IPS-18a (cell line): Measurements from ENCODE around the gene SORBS2.

Experiments
- H3K27ac ChIP-seq: one replicate; pipeline ENCODE4 v1.5.1; 2013; ENCODE audit warnings: low read length
- H3K27me3 ChIP-seq: one replicate; pipeline ENCODE4 v1.6.1; 2013; ENCODE audit warnings: mild to moderate bottlenecking, low read length; ENCODE audit not compliant: control insufficient read depth, insufficient read depth
- H3K36me3 ChIP-seq: one replicate; pipeline ENCODE4 v1.6.1; 2013; ENCODE audit warnings: low read depth, low read length; ENCODE audit not compliant: control insufficient read depth
- H3K4me1 ChIP-seq: one replicate; pipeline ENCODE4 v1.6.1; 2013; ENCODE audit warnings: low read depth, low read length; ENCODE audit not compliant: control insufficient read depth
- H3K4me3 ChIP-seq: one replicate; pipeline ENCODE4 v1.5.1; 2013; ENCODE audit warnings: low read length
- H3K9ac ChIP-seq: one replicate; pipeline ENCODE4 v1.6.1; 2013; ENCODE audit warnings: mild to moderate bottlenecking, low read length, moderate library complexity
- H3K9me3 ChIP-seq: one replicate; pipeline ENCODE4 v1.6.1; 2013; ENCODE audit warnings: low read depth, low read length; ENCODE audit not compliant: control insufficient read depth

SORBS2 gene

GRCh38 chr4:185677637-185678314 lies 134.2 kb downstream of the SORBS2 start:
- no peaks in the 10 kb centered on the region for H3K27me3 ChIP-seq
- no peak overlapping the region for H3K27ac ChIP-seq
- no peaks in the 10 kb centered on the region for H3K36me3 ChIP-seq
- no peaks in the 10 kb centered on the region for H3K4me1 ChIP-seq
- no peak overlapping the region for H3K4me3 ChIP-seq
- no peaks in the 10 kb centered on the region for H3K9me3 ChIP-seq
- no peak overlapping the region for H3K9ac ChIP-seq

GRCh38 chr4:185672618-185673017 lies 139.4 kb downstream of the SORBS2 start:
- Histone ChIP-seq H3K4me3 (no peak overlapping the region), H3K27me3 (no peaks in the 10 kb centered on the region), H3K4me1 (no peaks in the 10 kb centered on the region), H3K36me3 (no peaks in the 10 kb centered on the region), H3K9ac (no peak overlapping the region), H3K27ac (no peak overlapping the region), H3K9me3 (no peaks in the 10 kb centered on the region)

- Histone ChIP-seq H3K9ac (no peak overlapping the region), H3K27me3 (no peaks in the 10 kb centered on the region), H3K9me3 (no peaks in the 10 kb centered on the region), H3K4me1 (no peaks in the 10 kb centered on the region), H3K27ac (no peak overlapping the region), H3K4me3 (no peak overlapping the region), H3K36me3 (no peaks in the 10 kb centered on the region)
Observed at GRCh38 chr4:185672151-185672550, 139.8 kb downstream of the SORBS2 start.

- H3K27me3 ChIP-seq, result no peaks in the 10 kb centered on the region
- H3K36me3 ChIP-seq, result no peaks in the 10 kb centered on the region
- no peak overlapping the region for H3K27ac ChIP-seq
- no peak overlapping the region for H3K4me3 ChIP-seq
- no peaks in the 10 kb centered on the region for H3K4me1 ChIP-seq
- no peaks in the 10 kb centered on the region for H3K9me3 ChIP-seq
- no peak overlapping the region for H3K9ac ChIP-seq
Observed at GRCh38 chr4:185671496-185671895, 140.5 kb downstream of the SORBS2 start.

- no peak overlapping the region for H3K9ac ChIP-seq
- H3K4me3 ChIP-seq, result no peak overlapping the region
- H3K9me3 ChIP-seq, result no peaks in the 10 kb centered on the region
- no peaks in the 10 kb centered on the region for H3K4me1 ChIP-seq
- H3K27ac ChIP-seq, result no peak overlapping the region
- H3K36me3 ChIP-seq, result no peaks in the 10 kb centered on the region
- no peaks in the 10 kb centered on the region for H3K27me3 ChIP-seq
Observed at GRCh38 chr4:185671066-185671465, 140.9 kb downstream of the SORBS2 start.

- no peaks in the 10 kb centered on the region for H3K27me3 ChIP-seq
Observed at GRCh38 chr4:185669288-185669687, 142.7 kb downstream of the SORBS2 start.

GRCh38 chr4:185666156-185666555 lies 145.8 kb downstream of the SORBS2 start:
- Histone ChIP-seq H3K27me3 (no peaks in the 10 kb centered on the region), H3K9ac (no peak overlapping the region), H3K4me3 (no peak overlapping the region), H3K4me1 (peaks cover 6% of the 10 kb centered on the region), H3K9me3 (no peaks in the 10 kb centered on the region), H3K27ac (no peak overlapping the region), H3K36me3 (no peaks in the 10 kb centered on the region)

More at GRCh38 chr4:185669288-185669687, 142.7 kb downstream of the SORBS2 start:
- Histone ChIP-seq H3K9me3 (no peaks in the 10 kb centered on the region), H3K4me1 (no peaks in the 10 kb centered on the region), H3K9ac (no peak overlapping the region), H3K4me3 (no peak overlapping the region), H3K27ac (no peak overlapping the region), H3K36me3 (no peaks in the 10 kb centered on the region)

- peaks cover 6% of the 10 kb centered on the region for H3K4me1 ChIP-seq
- H3K9ac ChIP-seq, result no peak overlapping the region
- H3K4me3 ChIP-seq, result no peak overlapping the region
- H3K9me3 ChIP-seq, result no peaks in the 10 kb centered on the region
- H3K27ac ChIP-seq, result no peak overlapping the region
- no peaks in the 10 kb centered on the region for H3K36me3 ChIP-seq
- H3K27me3 ChIP-seq, result no peaks in the 10 kb centered on the region
Observed at GRCh38 chr4:185665655-185666054, 146.3 kb downstream of the SORBS2 start.

GRCh38 chr4:185664481-185664880 lies 147.5 kb downstream of the SORBS2 start:
- H3K36me3 ChIP-seq, result no peaks in the 10 kb centered on the region
- no peak overlapping the region for H3K4me3 ChIP-seq
- no peak overlapping the region for H3K9ac ChIP-seq
- H3K27ac ChIP-seq, result no peak overlapping the region
- H3K27me3 ChIP-seq, result no peaks in the 10 kb centered on the region
- no peaks in the 10 kb centered on the region for H3K9me3 ChIP-seq
- peaks cover 6% of the 10 kb centered on the region for H3K4me1 ChIP-seq

GRCh38 chr4:185662030-185662778 lies 149.8 kb downstream of the SORBS2 start:
- no peak overlapping the region for H3K27ac ChIP-seq
- H3K9me3 ChIP-seq, result no peaks in the 10 kb centered on the region
- no peaks in the 10 kb centered on the region for H3K36me3 ChIP-seq
- H3K27me3 ChIP-seq, result no peaks in the 10 kb centered on the region
- H3K4me1 ChIP-seq, result peaks cover 11% of the 10 kb centered on the region
- no peak overlapping the region for H3K4me3 ChIP-seq
- no peak overlapping the region for H3K9ac ChIP-seq

- Histone ChIP-seq H3K9ac (no peak overlapping the region), H3K27ac (no peak overlapping the region), H3K4me1 (peaks cover 26% of the 10 kb centered on the region), H3K27me3 (no peaks in the 10 kb centered on the region), H3K36me3 (no peaks in the 10 kb centered on the region), H3K4me3 (no peak overlapping the region), H3K9me3 (no peaks in the 10 kb centered on the region)
Observed at GRCh38 chr4:185660340-185660739, 151.7 kb downstream of the SORBS2 start.

- H3K27ac ChIP-seq, result no peak overlapping the region
- H3K4me3 ChIP-seq, result no peak overlapping the region
- H3K4me1 ChIP-seq, result peaks cover 35% of the 10 kb centered on the region
- no peaks in the 10 kb centered on the region for H3K9me3 ChIP-seq
- H3K36me3 ChIP-seq, result no peaks in the 10 kb centered on the region
- H3K9ac ChIP-seq, result no peak overlapping the region
- no peaks in the 10 kb centered on the region for H3K27me3 ChIP-seq
Observed at GRCh38 chr4:185657699-185658098, 154.3 kb downstream of the SORBS2 start.
